Omental fat pad (tissue), 4 donors: ENCODE results near the gene RPN2. TPM values are rescaled to one million over a fixed set of nuclear protein-coding genes. Genes with fewer than 3 reads are reported as not detected.

ENCODE experiments used
- ATAC-seq: fragments of 150-250 bp; one replicate; pipeline ENCODE4 v1.9.1; 2016; ENCODE audit warnings: mild to moderate bottlenecking, moderate library complexity; ENCODE audit not compliant: low FRiP score
- DNase-seq: peaks from one replicate; pipeline ENCODE4 v3.0.0-alpha.2; 2019; ENCODE audit warnings: low spot score
- total RNA-seq, 4 donors: library from RNA; depleted of rRNA; stranded (reverse); fragments of >200 nt; gene quantifications; one replicate each; pipeline ENCODE4 v1.1.0, GENCODE V29; 2016
- TF ChIP-seq, protein P1 (sequence below), 3 donors: fragments of 450-650 bp; IDR thresholded peaks; one replicate each; pipeline ENCODE4 v1.5.1; 2016 to 2017; ENCODE audit warnings: antibody characterized with exemption in 3 of 3, mild to moderate bottlenecking in 3 of 3, moderate library complexity in 2 of 3

The RPN2 gene
- total RNA-seq, 4 donors from 2014 or later = 105 to 168 (median 156) TPM

DNA sequence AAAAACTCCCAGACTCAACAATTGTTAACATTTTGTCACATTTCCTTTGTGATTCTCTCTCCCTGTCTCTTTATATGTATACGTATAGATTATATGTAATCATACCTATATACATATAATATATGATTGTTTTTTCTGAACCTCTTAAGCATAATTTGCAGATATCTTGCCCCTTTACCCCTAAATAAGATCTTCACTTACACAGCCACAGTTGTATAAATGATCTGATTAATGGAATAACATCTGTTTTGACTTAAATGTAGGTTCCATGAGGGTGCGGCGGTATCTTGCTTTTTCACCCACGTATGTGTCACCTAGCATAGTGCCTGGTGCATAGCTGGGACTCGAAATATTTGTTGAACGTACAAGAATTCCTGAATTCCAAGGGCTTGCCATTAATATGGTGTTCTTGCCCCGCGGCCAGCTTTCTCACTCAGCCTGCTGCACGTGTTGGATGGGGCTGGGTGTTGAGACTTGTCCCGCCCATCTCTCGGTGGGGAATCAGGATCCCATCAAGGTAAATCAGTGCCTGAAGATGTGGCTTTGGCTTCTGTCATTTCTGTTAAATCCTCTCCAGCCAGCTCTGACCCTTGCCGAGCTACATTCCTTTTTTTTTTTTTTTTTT lies 99.9 kb downstream of the RPN2 start:
- DNase-seq (no peak), ATAC-seq (no peak)
- TF ChIP-seq, protein P1, sequence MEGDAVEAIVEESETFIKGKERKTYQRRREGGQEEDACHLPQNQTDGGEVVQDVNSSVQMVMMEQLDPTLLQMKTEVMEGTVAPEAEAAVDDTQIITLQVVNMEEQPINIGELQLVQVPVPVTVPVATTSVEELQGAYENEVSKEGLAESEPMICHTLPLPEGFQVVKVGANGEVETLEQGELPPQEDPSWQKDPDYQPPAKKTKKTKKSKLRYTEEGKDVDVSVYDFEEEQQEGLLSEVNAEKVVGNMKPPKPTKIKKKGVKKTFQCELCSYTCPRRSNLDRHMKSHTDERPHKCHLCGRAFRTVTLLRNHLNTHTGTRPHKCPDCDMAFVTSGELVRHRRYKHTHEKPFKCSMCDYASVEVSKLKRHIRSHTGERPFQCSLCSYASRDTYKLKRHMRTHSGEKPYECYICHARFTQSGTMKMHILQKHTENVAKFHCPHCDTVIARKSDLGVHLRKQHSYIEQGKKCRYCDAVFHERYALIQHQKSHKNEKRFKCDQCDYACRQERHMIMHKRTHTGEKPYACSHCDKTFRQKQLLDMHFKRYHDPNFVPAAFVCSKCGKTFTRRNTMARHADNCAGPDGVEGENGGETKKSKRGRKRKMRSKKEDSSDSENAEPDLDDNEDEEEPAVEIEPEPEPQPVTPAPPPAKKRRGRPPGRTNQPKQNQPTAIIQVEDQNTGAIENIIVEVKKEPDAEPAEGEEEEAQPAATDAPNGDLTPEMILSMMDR (IDR thresholded peaks at IDR 0.05) = no peak

DNA sequence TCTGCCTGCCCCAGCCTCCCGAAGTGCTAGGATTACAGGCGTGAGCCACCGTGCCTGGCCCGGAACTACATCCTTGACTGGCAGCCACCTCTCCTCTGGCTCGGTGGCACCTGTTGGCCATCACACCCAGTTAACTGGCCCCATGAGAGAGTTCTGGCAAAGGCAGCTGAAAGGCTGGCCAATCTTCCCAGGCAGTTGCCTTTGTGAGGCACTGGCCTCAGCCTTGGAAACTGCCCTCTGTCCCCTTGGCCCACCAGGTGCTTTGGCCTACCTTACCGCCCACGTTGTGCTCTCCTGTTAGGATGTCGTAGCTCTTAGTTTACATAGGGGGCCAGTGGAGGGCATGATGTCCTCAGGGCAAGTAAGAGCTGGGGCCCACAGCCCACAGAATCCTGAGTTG lies 100.7 kb downstream of the RPN2 start:
- no peak for ATAC-seq
- DNase-seq = no peak
- TF ChIP-seq, protein P1 (IDR thresholded peaks at IDR 0.05) = no peak

DNA sequence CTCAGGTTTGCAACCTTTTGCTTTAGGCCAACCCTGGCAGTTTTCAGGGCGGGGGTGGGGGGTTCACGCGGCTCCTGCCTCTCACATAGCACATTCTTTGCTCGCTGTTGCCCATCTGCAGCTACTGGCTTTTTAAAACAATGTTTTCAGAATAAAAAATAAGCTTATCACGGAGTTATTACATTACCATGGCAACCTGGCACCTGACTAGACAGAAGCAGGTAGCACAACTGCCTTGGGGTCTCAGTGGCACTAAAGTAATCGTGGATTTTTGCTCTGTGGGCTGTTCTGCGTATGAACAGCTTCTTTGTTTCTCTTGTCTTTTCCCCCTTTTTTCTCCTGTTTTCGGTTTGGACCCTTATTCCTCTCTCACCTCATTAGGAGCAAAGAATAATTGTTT lies 101.3 kb downstream of the RPN2 start:
- DNase-seq (no peak), ATAC-seq (no peak)
- TF ChIP-seq, protein P1 (IDR thresholded peaks at IDR 0.05) = no peak

DNA sequence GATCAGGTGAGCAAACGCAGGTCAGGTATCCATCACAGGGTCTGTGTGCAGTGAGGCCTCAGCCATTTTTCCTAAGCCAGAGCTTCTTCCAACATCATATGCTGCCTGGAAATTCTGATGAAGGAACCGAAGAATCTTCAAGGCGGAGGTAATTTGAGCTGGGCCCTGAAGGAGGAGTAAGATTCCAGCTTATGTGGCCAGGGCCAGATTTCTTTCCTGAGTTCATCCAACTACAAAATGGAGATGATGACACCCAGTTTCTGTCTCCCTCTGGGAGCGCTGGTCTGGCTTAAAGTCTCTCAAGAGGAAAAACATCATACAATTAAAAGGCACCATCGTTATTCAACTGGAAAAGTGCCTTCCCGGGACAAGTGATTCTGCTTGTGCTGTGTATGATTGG lies 103.4 kb downstream of the RPN2 start:
- DNase-seq = no peak
- ATAC-seq = peak; percentile 86
- TF ChIP-seq, protein P1 (IDR thresholded peaks at IDR 0.05) = no peak

DNA sequence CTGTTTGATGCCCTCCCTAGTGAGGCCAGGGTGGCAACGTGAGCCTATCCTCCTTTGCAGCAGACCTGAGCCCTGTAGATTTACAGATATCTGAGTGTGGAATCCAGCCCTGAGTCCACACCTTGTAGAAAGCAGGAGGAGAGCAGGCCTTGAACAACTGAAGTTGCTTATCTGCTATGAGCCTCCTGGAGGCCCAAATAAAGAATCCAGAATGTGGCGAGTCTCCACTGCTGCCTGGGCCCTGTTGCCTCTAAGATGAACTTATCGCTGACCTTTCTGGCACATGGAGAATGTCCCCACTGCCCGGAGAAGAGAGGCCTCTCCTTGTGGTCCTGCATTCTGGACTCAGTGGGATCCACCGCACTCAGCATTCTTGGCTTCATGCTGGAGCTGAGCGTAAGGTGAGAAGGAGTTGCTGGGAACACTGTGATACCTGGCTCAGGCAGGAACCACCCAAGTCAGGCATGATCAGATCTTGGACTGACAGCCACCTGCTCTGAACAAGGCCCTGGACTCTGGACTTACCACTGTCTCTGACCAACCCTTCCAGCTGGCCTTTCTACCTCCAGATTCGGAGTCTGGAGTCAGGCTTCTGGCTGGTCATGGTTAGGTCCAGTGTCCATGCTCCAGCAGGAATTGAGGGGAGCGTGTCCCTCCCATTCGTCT lies 104.5 kb downstream of the RPN2 start:
- no peak for ATAC-seq
- DNase-seq = no peak
- TF ChIP-seq, protein P1 (IDR thresholded peaks at IDR 0.05) = no peak

DNA sequence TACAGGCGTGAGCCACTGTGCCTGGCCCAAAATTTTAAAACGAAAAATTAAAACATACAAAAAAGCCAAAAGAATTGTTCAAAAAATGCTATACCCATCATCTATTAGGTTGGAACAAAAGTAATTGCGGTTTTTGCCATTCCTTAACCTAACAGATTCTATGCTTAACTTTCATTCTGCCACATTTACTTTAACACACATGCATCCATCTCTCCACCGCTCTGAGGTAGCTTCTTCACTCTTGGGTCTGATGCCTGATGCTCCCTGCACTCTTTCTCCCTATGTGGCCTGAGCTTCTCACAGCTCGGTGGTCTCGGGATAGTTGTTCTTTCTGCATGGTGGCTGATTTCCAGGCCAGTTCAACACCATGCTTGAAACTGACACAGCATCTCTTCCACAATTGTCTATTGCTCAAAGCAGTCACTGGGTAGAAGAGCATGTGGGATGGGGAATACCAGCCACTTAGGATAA lies 105.6 kb downstream of the RPN2 start:
- TF ChIP-seq, protein P1 (IDR thresholded peaks at IDR 0.05) = no peak
- no peak for ATAC-seq
- DNase-seq = no peak
